Eye (tissue), 1 donor: ENCODE results near the gene IL36B.

ENCODE experiments used
- DNase-seq: peaks from one replicate; pipeline ENCODE4 v3.0.0-alpha.2; 2015

The IL36B gene

GRCh38 chr2:113050921-113051895 is 1.5 kb downstream of the IL36B start:
- no peak for DNase-seq

- DNase-seq, result no peak
Observed at GRCh38 chr2:113046465-113046864, 6.2 kb downstream of the IL36B start.

- DNase-seq, result no peak
Observed at GRCh38 chr2:113041871-113042270, 10.8 kb downstream of the IL36B start.

- no peak for DNase-seq
Observed at GRCh38 chr2:113039719-113040118, 12.9 kb downstream of the IL36B start.

- DNase-seq, result no peak
Observed at GRCh38 chr2:113039158-113039557, 13.5 kb downstream of the IL36B start.

GRCh38 chr2:113038291-113038690 is 14.4 kb downstream of the IL36B start:
- no peak for DNase-seq

GRCh38 chr2:113036763-113037162 is 15.9 kb downstream of the IL36B start:
- no peak for DNase-seq

GRCh38 chr2:113034016-113034415 is 18.7 kb downstream of the IL36B start:
- DNase-seq, result no peak

- no peak for DNase-seq
Observed at GRCh38 chr2:113032737-113033136, 19.9 kb downstream of the IL36B start.

- DNase-seq, result no peak
Observed at GRCh38 chr2:113028112-113028511, 24.6 kb downstream of the IL36B start.

- DNase-seq, result no peak
Observed at GRCh38 chr2:113027691-113028090, 25.0 kb downstream of the IL36B start.

GRCh38 chr2:113025737-113026136 is 26.9 kb downstream of the IL36B start:
- no peak for DNase-seq

GRCh38 chr2:113024764-113025163 is 27.9 kb downstream of the IL36B start:
- no peak for DNase-seq

- no peak for DNase-seq
Observed at GRCh38 chr2:113021312-113021711, 31.4 kb downstream of the IL36B start.

- DNase-seq, result no peak
Observed at GRCh38 chr2:113018509-113018908, 34.2 kb downstream of the IL36B start.

GRCh38 chr2:113015655-113016054 is 37.0 kb downstream of the IL36B start:
- no peak for DNase-seq

- DNase-seq, result no peak
Observed at GRCh38 chr2:113015042-113015441, 37.6 kb downstream of the IL36B start.

GRCh38 chr2:113014067-113014466 is 38.6 kb downstream of the IL36B start:
- no peak for DNase-seq

- no peak for DNase-seq
Observed at GRCh38 chr2:113013336-113013661, 39.4 kb downstream of the IL36B start.

- no peak for DNase-seq
Observed at GRCh38 chr2:113012436-113013335, 40.0 kb downstream of the IL36B start.

- DNase-seq, result no peak
Observed at GRCh38 chr2:113011108-113011507, 41.6 kb downstream of the IL36B start.

GRCh38 chr2:113010088-113010487 is 42.6 kb downstream of the IL36B start:
- DNase-seq, result no peak

- no peak for DNase-seq
Observed at GRCh38 chr2:113009622-113010021, 43.0 kb downstream of the IL36B start.

- DNase-seq, result no peak
Observed at GRCh38 chr2:113007250-113007649, 45.4 kb downstream of the IL36B start.
